ENCODE data around the gene HS3ST2. TPM values are rescaled to one million over a fixed set of nuclear protein-coding genes. Genes with fewer than 3 reads are reported as not detected.
"Not testable (repeated sequence)": the region's sequence is repeated elsewhere in the genome, so short reads cannot be mapped to it uniquely, and the experiment has no call there.

HS3ST2 gene
- total RNA-seq, 1 donor = not detected

GRCh38 chr16:22789281-22789945 is 24.5 kb upstream of the HS3ST2 start:
- H3K9me3 ChIP-seq (ENCODE audit: low read depth, low read length) = no peaks in the 10 kb centered on the region
- peaks cover 31% of the 10 kb centered on the region for H3K4me1 ChIP-seq (ENCODE audit: insufficient read depth, low read length)
- H3K27me3 ChIP-seq (ENCODE audit: insufficient read depth, low read length) = no peaks in the 10 kb centered on the region
- H3K4me3 ChIP-seq (ENCODE audit: low read length) = no peak overlapping the region

- H3K4me1 ChIP-seq (ENCODE audit: insufficient read depth, low read length) = no peaks in the 10 kb centered on the region
- H3K4me3 ChIP-seq (ENCODE audit: low read length) = no peak overlapping the region
- peaks cover 4% of the 10 kb centered on the region for H3K9me3 ChIP-seq (ENCODE audit: low read depth, low read length)
- peaks cover 1% of the 10 kb centered on the region for H3K27me3 ChIP-seq (ENCODE audit: insufficient read depth, low read length)
Observed at GRCh38 chr16:22797551-22797950, 16.4 kb upstream of the HS3ST2 start.

GRCh38 chr16:22799113-22799512 is 14.8 kb upstream of the HS3ST2 start:
- Histone ChIP-seq H3K4me3 (ENCODE audit: low read length) (no peak overlapping the region), H3K9me3 (ENCODE audit: low read depth, low read length) (peaks cover 4% of the 10 kb centered on the region), H3K4me1 (ENCODE audit: insufficient read depth, low read length) (no peaks in the 10 kb centered on the region), H3K27me3 (ENCODE audit: insufficient read depth, low read length) (peaks cover 8% of the 10 kb centered on the region)

- Histone ChIP-seq H3K4me1 (ENCODE audit: insufficient read depth, low read length) (no peaks in the 10 kb centered on the region), H3K9me3 (ENCODE audit: low read depth, low read length) (no peaks in the 10 kb centered on the region)
Observed at GRCh38 chr16:22804893-22805292, 9.1 kb upstream of the HS3ST2 start.

GRCh38 chr16:22805326-22805725 is 8.6 kb upstream of the HS3ST2 start:
- H3K4me1 ChIP-seq (ENCODE audit: insufficient read depth, low read length) = no peaks in the 10 kb centered on the region
- no peaks in the 10 kb centered on the region for H3K9me3 ChIP-seq (ENCODE audit: low read depth, low read length)
- peaks cover 23% of the 10 kb centered on the region for H3K27me3 ChIP-seq (ENCODE audit: insufficient read depth, low read length)
- no peak overlapping the region for H3K4me3 ChIP-seq (ENCODE audit: low read length)

More at GRCh38 chr16:22804893-22805292, 9.1 kb upstream of the HS3ST2 start:
- Histone ChIP-seq H3K4me3 (ENCODE audit: low read length) (no peak overlapping the region), H3K27me3 (ENCODE audit: insufficient read depth, low read length) (peaks cover 23% of the 10 kb centered on the region)

- Histone ChIP-seq H3K9me3 (ENCODE audit: low read depth, low read length) (no peaks in the 10 kb centered on the region), H3K4me1 (ENCODE audit: insufficient read depth, low read length) (no peaks in the 10 kb centered on the region), H3K27me3 (ENCODE audit: insufficient read depth, low read length) (peaks cover 26% of the 10 kb centered on the region), H3K4me3 (ENCODE audit: low read length) (no peak overlapping the region)
Observed at GRCh38 chr16:22806811-22807210, 7.2 kb upstream of the HS3ST2 start.

- no peak overlapping the region for H3K4me3 ChIP-seq (ENCODE audit: low read length)
- no peaks in the 10 kb centered on the region for H3K4me1 ChIP-seq (ENCODE audit: insufficient read depth, low read length)
- H3K9me3 ChIP-seq (ENCODE audit: low read depth, low read length) = no peaks in the 10 kb centered on the region
- peaks cover 39% of the 10 kb centered on the region for H3K27me3 ChIP-seq (ENCODE audit: insufficient read depth, low read length)
Observed at GRCh38 chr16:22810226-22810625, 3.7 kb upstream of the HS3ST2 start.

GRCh38 chr16:22813223-22813947 is 577 bp upstream of the HS3ST2 start:
- Histone ChIP-seq H3K4me3 (ENCODE audit: low read length) (no peak overlapping the region), H3K4me1 (ENCODE audit: insufficient read depth, low read length) (no peaks in the 10 kb centered on the region), H3K9me3 (ENCODE audit: low read depth, low read length) (no peaks in the 10 kb centered on the region), H3K27me3 (ENCODE audit: insufficient read depth, low read length) (peaks cover 50% of the 10 kb centered on the region)

- no peaks in the 10 kb centered on the region for H3K4me1 ChIP-seq (ENCODE audit: insufficient read depth, low read length)
- no peaks in the 10 kb centered on the region for H3K9me3 ChIP-seq (ENCODE audit: low read depth, low read length)
- peaks cover 47% of the 10 kb centered on the region for H3K27me3 ChIP-seq (ENCODE audit: insufficient read depth, low read length)
- H3K4me3 ChIP-seq (ENCODE audit: low read length) = no peak overlapping the region
Observed at GRCh38 chr16:22814711-22815105, 746 bp downstream of the HS3ST2 start.

GRCh38 chr16:22815863-22816262 is 1.9 kb downstream of the HS3ST2 start:
- Histone ChIP-seq H3K4me3 (ENCODE audit: low read length) (no peak overlapping the region), H3K9me3 (ENCODE audit: low read depth, low read length) (no peaks in the 10 kb centered on the region), H3K27me3 (ENCODE audit: insufficient read depth, low read length) (peaks cover 47% of the 10 kb centered on the region), H3K4me1 (ENCODE audit: insufficient read depth, low read length) (no peaks in the 10 kb centered on the region)

GRCh38 chr16:22816475-22816874 is 2.5 kb downstream of the HS3ST2 start:
- H3K4me1 ChIP-seq (ENCODE audit: insufficient read depth, low read length) = no peaks in the 10 kb centered on the region
- no peak overlapping the region for H3K4me3 ChIP-seq (ENCODE audit: low read length)
- peaks cover 45% of the 10 kb centered on the region for H3K27me3 ChIP-seq (ENCODE audit: insufficient read depth, low read length)
- no peaks in the 10 kb centered on the region for H3K9me3 ChIP-seq (ENCODE audit: low read depth, low read length)

GRCh38 chr16:22818736-22819135 is 4.8 kb downstream of the HS3ST2 start:
- H3K27me3 ChIP-seq (ENCODE audit: insufficient read depth, low read length) = peaks cover 25% of the 10 kb centered on the region
- H3K4me3 ChIP-seq (ENCODE audit: low read length); H3K4me1 ChIP-seq (ENCODE audit: insufficient read depth, low read length); H3K9me3 ChIP-seq (ENCODE audit: low read depth, low read length): not testable (repeated sequence)

GRCh38 chr16:22838681-22839080 is 24.7 kb downstream of the HS3ST2 start:
- Histone ChIP-seq H3K27me3 (ENCODE audit: insufficient read depth, low read length) (peaks cover 9% of the 10 kb centered on the region), H3K9me3 (ENCODE audit: low read depth, low read length) (no peaks in the 10 kb centered on the region), H3K4me3 (ENCODE audit: low read length) (no peak overlapping the region), H3K4me1 (ENCODE audit: insufficient read depth, low read length) (no peaks in the 10 kb centered on the region)

- not testable (repeated sequence) for H3K9me3 ChIP-seq (ENCODE audit: low read depth, low read length); H3K27me3 ChIP-seq (ENCODE audit: insufficient read depth, low read length)
Observed at GRCh38 chr16:22842031-22842430, 28.1 kb downstream of the HS3ST2 start.

GRCh38 chr16:22843122-22843521 is 29.2 kb downstream of the HS3ST2 start:
- no peaks in the 10 kb centered on the region for H3K4me1 ChIP-seq (ENCODE audit: insufficient read depth, low read length)
- H3K9me3 ChIP-seq (ENCODE audit: low read depth, low read length) = no peaks in the 10 kb centered on the region

More at GRCh38 chr16:22842031-22842430, 28.1 kb downstream of the HS3ST2 start:
- not testable (repeated sequence) for H3K4me3 ChIP-seq (ENCODE audit: low read length); H3K4me1 ChIP-seq (ENCODE audit: insufficient read depth, low read length)

GRCh38 chr16:22843856-22844255 is 29.9 kb downstream of the HS3ST2 start:
- H3K9me3 ChIP-seq (ENCODE audit: low read depth, low read length) = no peaks in the 10 kb centered on the region

More at GRCh38 chr16:22843122-22843521, 29.2 kb downstream of the HS3ST2 start:
- Histone ChIP-seq H3K27me3 (ENCODE audit: insufficient read depth, low read length) (peaks cover under 1% of the 10 kb centered on the region), H3K4me3 (ENCODE audit: low read length) (no peak overlapping the region)

More at GRCh38 chr16:22843856-22844255, 29.9 kb downstream of the HS3ST2 start:
- Histone ChIP-seq H3K4me1 (ENCODE audit: insufficient read depth, low read length) (no peaks in the 10 kb centered on the region), H3K4me3 (ENCODE audit: low read length) (no peak overlapping the region), H3K27me3 (ENCODE audit: insufficient read depth, low read length) (no peaks in the 10 kb centered on the region)

Data from mononuclear cell (primary cell).